Uterus (tissue), 2 donors: ENCODE measurements around the gene B3GNT7.
"Not testable (repeated sequence)": the region's sequence is repeated elsewhere in the genome, so short reads cannot be mapped to it uniquely, and the experiment has no call there.

Source experiments
- CTCF ChIP-seq, 4 experiments: fragments of 200-600 bp in 2 of 4; fragments of 450-650 bp in 2 of 4; sonication (generic) in 2 of 4; IDR thresholded peaks; one replicate each; pipeline ENCODE4 v1.5.1; 2016 to 2019; ENCODE audit warnings: antibody characterized with exemption in 4 of 4, mild to moderate bottlenecking in 2 of 4, moderate library complexity in 1 of 4
- POLR2A ChIP-seq, 2 donors: fragments of 450-650 bp; IDR thresholded peaks; one replicate each; pipeline ENCODE4 v1.6.1; 2016; ENCODE audit warnings: antibody characterized with exemption in 2 of 2, mild to moderate bottlenecking in 1 of 2, moderate library complexity in 1 of 2

DNA sequence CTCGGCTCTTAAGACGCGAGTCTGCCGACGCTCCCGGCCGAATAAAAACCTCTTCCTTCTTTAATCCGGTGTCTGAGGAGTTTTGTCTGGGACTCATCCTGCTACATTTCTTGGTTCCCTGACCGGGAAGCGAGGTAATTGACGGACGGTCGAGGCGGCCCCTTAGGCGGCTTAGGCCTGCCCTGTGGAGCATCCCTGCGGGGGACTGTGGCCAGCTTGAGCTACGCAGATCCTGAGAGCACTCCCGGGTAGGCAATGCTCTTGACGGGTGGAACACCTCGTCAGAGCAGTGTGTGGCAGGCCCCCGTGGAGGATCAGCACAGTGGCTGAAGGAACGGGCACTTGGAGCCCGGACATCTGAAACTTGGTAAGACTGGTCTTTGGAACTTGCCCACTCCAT, 5.6 kb downstream of the B3GNT7 start:
- TF ChIP-seq POLR2A, CTCF (IDR thresholded peaks at IDR 0.05): not testable (repeated sequence)
